GM12872 (cell line): ENCODE measurements around the gene PPP2R1B.

Source experiments
- TF ChIP-seq, protein P1 (sequence below): IDR thresholded peaks from 3 replicates; pipeline ENCODE4 v1.5.1; 2011; ENCODE audit warnings: low read depth, mild to moderate bottlenecking, low read length, moderate library complexity; ENCODE audit not compliant: insufficient read depth

Gene PPP2R1B

DNA sequence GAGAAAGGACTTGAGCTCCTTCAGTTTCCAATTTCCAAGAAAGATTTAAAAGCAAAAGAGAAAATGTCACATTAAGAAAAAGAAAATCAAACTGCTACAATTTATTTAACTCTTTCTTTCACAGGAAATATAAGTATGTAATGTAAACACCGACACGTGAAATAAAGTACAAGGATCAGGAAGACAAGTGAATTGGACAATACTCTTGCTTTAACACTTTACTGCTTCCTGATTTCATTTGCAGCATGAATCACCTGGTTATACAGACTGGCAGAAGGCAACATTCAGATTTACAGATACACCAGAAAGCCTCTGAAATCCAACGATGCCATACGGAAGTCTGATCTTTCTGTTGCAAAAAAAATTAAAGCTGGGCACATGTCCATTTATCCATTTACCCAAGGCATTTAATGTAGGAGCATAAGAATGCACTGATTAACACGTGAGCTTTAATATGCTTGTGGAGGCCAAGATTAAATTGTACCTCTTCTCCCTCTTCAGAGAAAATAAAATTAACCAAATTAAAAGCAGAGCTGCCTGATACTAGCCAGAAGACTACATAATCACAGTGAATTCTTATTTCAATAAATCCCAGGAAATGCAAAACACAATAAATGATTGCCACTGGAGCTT, 16.0 kb upstream of the PPP2R1B start:
- TF ChIP-seq, protein P1, sequence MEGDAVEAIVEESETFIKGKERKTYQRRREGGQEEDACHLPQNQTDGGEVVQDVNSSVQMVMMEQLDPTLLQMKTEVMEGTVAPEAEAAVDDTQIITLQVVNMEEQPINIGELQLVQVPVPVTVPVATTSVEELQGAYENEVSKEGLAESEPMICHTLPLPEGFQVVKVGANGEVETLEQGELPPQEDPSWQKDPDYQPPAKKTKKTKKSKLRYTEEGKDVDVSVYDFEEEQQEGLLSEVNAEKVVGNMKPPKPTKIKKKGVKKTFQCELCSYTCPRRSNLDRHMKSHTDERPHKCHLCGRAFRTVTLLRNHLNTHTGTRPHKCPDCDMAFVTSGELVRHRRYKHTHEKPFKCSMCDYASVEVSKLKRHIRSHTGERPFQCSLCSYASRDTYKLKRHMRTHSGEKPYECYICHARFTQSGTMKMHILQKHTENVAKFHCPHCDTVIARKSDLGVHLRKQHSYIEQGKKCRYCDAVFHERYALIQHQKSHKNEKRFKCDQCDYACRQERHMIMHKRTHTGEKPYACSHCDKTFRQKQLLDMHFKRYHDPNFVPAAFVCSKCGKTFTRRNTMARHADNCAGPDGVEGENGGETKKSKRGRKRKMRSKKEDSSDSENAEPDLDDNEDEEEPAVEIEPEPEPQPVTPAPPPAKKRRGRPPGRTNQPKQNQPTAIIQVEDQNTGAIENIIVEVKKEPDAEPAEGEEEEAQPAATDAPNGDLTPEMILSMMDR = no peak

DNA sequence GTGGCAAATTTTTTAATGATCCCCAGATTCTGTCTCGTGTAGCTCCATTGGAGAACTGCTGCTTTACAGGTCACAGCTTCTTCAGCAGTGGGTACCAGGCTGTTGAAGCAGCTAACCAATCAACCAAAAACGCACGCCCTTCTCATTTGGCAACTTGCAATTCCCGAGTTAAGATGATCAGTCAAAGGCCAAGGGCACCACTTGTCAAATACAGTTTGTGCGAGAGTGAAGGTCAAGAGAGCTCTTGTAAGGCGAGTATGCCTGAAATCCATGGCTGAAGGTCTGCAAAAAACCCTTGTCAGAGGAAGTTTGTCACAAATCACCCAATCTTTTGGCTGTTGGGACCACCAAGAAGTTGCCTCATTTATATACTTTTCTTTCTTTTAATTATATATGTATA, 12.9 kb upstream of the PPP2R1B start:
- TF ChIP-seq, protein P1 = no peak

DNA sequence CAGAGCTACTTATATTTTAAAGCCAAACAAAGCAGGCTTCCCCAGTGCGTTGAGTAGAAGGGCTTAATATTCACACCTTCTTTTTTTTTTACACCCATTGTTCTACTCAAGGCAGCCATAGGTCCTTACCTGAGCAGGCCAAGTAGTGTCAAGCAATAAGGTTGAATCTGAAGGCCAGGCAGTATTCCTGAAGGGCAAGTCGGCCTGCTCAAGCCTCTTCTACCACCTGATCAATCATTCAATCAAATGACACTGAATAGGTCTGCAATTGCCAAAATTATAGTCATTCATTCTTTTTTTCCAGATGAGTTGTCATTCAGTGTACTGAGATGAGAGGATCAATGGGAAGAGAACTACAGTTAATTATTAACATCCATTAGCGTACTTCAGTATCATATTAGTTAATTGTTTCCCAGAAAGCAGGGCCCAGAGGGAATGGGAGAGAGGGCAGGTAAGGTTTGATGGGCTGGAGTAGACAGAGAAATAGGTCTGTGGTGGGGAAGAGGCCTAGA, 11.9 kb upstream of the PPP2R1B start:
- TF ChIP-seq, protein P1 = no peak

DNA sequence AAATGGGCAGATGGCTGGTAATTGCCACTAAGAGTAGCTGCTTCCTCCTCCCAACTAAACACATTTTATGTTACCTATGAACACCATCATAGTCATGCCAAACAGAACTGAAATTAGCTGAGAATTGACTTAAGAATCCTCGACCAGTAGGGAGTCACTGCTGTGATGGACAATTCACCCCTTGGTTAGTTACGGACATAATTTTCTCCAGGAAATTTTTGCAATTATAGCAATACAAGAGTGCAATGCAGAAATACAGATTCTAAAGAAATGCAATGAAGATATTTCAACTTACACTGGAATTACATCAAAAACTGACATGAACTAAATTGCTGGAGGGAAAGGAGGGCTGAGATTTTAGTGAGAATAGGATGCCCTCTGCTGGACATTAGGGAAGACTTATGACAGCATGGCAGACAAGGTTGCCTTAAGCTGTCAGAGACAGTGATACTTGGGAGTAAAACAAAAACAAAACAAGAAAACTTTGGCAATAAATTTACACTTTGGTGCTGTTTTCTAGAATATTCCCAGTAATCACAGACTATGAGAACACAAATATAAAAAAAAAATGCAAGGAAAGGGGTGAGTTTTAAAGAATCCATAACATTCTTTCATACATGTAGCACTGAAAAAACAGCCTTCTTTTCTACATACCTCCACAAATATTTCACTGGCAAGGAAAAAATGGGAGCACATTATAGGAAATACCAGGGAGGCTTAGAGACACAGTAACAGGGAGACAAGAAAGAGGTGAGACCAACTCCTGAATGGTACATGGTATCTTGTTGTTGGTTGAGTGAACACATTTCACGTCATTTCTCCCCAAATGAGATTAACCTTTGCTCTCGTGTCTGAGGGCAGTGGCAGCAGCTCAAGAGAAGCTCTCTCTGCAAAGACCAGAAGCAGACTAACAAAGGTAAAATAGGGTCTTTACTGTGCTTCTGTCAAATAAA, 11.2 kb upstream of the PPP2R1B start:
- TF ChIP-seq, protein P1 = peak; percentile 67

DNA sequence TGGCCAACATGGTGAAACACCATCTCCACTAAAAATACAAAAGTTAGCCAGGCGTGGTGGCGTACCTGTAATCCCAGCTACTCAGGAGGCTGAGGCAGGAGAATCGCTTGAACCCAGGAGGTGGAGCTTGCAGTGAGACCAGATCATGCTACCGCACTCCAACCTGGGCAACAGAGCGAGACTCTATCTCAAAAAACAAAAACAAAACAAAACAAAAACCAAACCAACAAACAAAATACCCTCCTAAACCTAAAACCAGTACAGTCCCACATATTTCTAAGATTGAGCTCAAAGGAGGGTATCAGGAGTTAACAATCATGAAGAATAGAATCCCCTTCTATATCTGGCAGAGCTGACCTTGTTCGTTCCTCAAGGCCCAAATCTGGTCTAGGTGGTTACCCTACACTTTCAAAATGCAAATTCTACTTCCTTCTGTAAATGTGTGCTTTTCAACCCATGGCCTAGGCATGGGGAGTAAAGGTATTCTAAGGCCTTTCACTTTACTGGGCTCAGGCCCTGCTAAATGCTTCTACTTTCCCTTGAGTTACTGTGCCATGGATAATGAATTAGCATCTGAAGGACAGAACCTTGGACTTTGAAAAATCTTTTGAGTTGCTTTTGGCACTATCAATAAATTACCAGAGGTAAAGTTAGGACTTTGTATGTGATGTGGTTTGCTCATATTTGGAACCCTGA, 10.4 kb upstream of the PPP2R1B start:
- TF ChIP-seq, protein P1 = no peak

DNA sequence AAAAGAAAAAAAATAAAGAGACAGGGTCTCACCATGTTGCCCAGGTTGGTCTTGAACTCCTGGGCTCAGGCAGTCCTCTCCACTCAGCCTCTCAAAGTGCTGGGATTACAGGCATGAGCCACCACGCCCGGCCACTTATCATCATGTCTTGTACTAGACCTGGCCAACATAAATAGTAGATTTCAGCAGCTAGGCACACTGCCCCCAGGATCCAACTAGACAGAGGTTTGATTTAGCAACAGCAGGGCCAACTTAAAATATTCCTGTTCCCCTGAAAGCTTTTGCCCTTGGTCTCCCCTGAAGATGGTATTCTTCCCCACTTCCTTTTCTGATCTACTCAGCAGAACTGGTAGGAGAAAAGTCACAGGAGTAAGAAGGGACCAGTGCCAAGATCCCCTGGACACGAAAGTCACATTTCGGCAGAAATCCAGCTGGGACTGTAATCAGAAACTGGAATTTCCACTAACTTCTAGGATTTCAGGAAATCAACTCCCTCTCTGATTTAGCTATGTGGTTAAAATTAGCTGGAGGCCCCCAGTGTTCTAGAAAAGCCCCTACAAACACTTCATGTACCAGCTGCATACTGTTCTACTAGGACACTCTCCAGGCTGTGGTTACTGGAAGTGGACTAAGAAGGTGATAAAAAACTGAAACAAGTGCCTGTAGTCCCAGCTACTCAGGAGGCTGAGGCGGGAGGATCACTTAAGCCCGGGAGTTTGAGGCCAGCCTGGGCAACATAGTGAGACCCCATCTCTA, 8.9 kb upstream of the PPP2R1B start:
- TF ChIP-seq, protein P1 = no peak
